CD4-positive, alpha-beta T cell treated with Interleukin-21 for 1 hour (primary cell): ENCODE data around the gene HINFP.
A peak's percentile ranks its signal among the peaks of the same experiment; 100 is the strongest.
"Not testable (repeated sequence)": the region's sequence is repeated elsewhere in the genome, so short reads cannot be mapped to it uniquely, and the experiment has no call there.

Experiments used
- DNase-seq: peaks from one replicate; pipeline ENCODE4 v3.0.0-alpha.2; 2020

Gene HINFP

DNA sequence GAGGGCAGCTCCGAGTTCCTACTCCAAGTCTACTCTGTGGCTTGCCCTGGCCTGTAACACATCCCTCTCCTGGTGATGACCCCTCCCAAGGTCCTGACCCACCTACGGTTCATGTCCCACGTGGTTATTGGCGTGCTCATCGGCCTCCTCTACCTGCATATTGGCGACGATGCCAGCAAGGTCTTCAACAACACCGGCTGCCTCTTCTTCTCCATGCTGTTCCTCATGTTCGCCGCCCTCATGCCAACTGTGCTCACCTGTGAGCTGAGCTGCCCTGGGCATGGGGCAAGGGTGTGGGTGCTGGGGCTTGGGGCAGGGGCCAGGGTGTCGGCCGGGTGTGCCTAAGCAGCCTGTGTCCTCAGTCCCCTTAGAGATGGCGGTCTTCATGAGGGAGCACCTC lies 37.1 kb downstream of the HINFP start:
- no peak for DNase-seq

DNA sequence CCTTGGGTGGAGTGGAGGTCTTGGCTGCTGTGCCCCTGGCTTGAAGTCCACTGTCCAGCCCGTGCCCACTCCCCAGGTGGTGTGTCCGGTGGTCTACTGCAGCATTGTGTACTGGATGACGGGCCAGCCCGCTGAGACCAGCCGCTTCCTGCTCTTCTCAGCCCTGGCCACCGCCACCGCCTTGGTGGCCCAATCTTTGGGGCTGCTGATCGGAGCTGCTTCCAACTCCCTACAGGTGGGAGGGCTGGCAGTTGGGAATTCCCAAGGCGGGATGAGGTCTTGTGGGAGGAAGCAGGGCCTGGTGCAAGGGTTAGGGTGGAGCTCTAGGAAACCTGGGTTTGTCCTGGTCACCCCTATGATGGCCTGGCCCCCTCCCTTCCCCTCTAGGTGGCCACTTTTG lies 38.8 kb downstream of the HINFP start:
- DNase-seq = no peak

DNA sequence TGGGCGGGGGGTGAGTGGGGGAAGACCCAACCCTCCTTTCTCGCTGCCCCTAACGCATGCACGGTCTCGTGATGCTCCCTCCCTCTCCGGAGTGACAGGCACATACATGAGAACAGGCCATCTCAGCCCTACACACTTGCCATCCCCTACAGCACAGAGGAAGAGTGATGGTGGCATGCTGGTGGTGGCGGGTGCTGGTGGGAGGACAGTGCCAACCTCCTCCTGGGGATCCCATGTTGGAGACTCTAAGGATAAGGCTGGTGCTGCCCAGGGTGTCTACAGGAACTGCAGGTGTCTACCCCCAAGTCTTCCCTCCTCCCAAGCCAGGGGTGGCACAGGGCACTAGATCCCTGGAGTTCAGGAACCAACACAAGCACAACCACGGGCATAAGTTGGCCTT lies 40.5 kb downstream of the HINFP start:
- no peak for DNase-seq

DNA sequence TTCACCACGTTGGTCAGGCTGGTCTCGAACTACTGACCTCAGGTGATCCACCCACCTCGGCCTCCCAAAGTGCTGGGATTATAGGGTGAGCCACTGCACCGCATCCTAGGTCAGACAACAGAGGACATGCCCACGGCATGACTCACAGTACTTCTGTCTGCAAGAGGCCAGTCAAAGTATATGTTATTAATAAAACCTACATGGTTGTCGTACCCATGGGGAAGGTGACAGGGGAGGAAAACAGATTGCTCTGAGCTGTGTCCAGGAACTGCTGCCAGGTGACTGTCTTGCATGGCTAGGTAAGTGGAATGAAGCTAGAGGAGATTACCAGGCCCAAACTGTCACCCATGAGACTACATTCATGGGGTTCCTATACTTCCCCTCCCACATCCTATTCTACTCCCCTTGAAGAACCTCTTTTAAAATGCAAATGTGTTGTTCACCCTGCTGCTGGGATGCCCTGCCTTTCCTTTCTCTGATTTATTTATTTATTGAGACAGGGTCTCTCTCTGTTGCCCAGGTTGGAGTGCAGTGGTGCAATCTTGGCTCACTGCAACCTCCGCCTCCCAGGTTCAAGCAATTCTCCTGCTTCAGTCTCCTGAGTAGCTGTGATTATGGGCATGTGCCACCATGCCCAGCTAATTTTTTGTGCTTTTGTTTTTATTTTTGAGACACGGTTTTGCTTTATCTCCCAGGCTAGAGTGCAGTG lies 45.1 kb downstream of the HINFP start:
- no peak for DNase-seq

DNA sequence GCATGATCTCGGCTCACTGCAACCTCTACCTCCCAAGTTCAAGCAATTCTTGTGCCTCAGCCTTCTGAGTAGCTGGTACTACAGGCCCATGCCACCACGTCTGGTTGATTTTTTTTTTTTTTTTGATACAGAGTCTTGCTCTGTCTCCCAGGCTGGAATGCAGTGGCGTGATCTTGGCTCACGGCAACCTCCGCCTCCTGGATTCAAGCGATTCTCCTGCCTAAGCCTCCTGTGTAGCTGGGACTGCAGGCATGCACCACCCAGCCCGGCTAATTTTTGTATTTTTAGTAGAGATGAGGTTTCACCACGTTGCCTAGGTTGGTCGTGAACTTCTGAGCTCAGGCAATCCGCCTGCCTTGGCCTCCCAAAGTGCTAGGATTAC lies 45.7 kb downstream of the HINFP start:
- DNase-seq = not testable (repeated sequence)

DNA sequence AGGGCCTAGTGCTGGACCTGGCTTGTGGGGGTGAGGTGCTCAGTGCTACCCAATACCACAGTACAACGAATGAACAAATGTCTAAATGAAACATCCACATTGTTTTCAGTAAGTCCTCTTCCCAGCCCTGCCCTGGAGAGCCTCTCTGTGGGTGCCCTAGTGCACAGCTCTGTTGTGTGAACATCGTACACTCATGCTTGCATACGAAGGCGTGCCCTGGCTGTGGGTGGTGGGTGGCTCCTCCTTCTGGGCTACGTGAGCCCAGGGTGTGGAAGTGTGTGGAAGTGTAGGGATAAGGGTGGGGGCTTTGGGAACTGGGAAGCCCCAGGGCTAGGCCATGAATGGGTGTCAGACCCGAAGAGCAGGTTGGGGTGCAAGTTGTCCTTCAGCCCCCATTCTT lies 46.6 kb downstream of the HINFP start:
- no peak for DNase-seq

DNA sequence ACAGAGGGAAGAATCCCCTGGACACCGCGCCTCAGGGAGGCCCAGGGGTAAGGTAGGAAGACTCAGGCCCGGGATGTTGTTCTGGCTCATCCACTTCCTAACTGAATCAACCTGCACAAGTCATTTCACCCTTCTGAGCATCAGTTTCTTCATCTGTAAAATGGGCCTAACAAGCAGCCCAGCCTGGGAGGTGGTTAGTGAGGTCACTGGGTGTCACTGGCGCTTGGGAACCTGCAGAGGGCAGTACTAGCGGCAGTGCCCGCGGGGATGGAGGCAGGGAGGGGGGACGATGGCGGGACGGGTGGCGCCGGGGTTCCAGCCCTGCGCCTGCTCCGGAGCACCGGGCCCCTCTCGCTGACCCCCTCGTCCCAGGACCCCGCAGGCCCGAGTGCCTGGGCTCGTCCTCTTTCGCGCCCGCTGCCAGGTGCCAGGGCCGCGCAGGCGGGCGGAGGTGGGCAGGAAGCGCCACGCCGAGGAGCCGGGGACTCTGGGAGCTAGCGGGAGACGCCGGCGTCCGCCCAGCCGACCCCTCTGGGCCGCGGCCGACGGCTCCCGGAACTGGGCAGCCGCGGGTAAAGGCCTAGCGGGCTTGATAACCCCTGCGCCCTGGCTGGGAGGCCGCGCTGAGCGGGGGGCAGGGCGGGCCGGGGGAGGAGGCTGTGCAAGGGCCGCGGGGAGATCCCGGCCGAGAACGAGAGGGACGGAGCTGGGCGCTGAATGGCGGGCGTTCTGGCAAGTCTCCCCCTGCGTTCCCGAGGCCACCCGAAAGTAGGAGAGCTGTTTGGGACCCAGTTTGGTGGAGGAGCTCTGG lies 47.3 kb downstream of the HINFP start, which contains the start of gene NLRX1:
Gene NLRX1 (plus strand): TSS at position 255 of the 811 bp plus-strand sequence. CDS start 2,679 bp downstream, outside the sequence.
- peak; percentile 87 for DNase-seq

DNA sequence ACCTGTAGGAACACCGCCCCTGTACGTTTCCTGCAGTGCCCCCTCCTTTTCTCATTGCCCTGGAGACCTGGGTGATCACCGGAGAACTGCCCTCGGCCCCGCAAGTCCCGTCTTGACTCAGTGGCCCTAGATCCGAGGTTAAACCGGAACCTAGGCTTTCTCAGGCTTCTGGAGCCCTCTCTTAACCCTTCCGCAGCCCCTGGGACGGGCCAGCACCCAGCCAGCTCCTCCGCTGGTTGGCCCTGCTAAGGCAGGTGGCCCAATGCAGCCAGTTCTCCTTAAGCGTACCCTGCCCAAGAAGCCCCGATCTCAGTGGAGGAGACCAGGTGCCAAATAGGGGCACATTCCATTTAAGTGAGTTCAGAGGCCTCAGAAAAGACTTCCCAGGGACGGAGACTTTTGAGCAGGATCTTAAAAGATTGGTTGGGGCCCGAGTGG lies 47.9 kb downstream of the HINFP start:
- peak; percentile 23 for DNase-seq

DNA sequence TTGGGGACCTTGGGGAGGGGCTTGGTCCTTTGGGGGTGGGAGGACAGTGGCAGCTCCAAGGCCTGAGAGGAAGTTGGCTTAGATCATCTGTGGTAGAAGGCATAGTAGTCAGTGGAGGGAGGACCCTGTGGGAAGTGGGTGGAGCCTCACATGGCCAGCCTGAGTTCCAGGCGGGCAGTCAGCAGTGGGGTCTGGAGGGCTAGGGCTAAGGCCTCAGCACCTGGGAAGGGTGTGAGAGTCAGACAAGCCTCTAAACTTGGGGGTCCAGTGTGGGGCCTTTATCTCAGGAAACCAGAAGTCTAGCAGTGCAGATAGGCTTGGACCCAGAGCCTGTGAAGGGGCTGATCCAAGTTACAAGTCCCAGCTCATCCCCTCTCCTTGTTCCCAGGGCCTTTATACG lies 51.1 kb downstream of the HINFP start:
- no peak for DNase-seq

DNA sequence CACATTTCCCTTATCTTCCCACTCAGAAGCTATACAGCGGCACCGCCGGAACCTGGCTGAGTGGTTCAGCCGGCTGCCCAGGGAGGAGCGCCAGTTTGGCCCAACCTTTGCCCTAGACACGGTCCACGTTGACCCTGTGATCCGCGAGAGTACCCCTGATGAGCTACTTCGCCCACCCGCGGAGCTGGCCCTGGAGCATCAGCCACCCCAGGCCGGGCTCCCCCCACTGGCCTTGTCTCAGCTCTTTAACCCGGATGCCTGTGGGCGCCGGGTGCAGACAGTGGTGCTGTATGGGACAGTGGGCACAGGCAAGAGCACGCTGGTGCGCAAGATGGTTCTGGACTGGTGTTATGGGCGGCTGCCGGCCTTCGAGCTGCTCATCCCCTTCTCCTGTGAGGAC lies 52.1 kb downstream of the HINFP start:
- DNase-seq = no peak

DNA sequence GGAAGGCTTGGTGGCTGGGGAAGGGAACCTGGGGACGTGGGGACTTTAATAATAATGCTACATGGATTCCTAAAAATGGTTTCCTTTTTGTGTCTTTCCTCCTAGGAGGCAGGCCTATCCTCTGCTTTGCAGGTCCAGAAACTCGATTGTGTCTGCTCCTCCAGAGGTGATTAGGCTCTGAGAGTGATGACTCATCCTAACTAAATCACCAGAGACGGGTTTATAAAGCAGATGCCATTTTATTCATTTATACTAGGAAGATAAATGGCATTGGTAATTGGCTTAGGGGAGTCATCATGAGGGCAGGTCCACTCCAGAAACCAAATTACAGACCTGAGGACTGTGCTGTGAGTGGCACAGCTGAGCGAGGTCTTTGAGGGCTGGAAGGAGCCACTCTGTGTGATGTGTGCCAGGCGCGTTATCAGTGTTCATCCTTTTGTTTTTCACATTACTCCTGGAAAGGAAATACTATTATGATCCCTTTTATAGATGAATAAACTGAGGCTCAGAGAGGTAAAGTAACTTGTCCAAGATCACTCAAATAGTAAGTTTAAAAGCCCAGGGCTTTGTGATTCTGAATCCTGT lies 54.2 kb downstream of the HINFP start:
- no peak for DNase-seq

DNA sequence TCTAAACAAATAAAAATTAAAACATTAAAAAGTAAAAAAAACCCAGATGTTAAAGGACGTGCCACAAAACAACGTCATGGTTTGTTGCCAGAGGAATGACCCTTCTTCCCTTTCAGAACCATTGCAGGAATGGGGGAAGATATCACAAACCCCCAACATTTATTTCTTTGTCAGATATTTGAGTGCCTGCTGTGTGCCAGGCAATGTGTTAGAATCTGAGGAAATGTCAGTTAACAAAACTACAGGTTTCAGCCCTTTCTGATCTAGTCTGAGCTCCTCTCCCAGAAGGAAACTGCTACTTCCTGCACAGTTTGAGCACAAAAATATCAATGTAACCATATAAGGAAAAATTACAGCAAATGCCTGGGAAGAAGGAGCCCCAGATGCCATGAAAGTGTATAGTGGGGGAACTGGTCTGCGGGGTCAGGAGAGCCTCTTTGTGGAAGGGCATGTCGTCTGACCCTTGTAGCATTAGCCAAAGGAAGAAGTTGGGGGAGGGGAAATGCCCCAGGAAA lies 56.8 kb downstream of the HINFP start:
- DNase-seq = no peak

DNA sequence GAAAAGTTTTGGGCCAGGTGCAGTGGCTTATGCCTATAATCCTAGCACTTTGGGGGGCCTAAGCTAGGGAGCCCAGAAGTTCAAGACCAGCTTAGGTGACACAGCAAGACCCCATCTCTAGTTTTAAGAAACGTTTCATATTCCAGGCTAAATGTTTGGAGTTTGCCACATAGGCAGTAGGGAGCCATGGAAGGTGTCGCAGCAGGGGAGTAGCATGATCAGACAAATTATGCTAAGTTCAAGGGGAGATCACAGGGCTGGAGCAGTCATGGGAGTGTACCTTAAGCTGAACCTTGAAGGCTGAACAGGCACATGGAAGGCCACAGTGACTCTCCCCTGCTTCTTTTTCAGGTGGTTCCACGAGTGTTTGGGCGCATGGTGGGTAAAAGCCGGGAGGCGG lies 58.0 kb downstream of the HINFP start:
- no peak for DNase-seq

DNA sequence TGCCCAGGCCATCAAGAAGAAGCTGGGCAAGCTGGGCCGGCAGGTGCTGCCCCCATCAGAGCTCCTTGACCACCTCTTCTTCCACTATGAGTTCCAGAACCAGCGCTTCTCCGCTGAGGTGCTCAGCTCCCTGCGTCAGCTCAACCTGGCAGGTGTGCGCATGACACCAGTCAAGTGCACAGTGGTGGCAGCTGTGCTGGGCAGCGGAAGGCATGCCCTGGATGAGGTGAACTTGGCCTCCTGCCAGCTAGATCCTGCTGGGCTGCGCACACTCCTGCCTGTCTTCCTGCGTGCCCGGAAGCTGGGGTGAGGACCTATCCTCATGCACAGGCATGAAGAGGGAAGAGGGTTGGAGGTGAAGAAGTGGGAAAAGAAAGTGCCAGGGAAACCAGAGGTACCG lies 58.6 kb downstream of the HINFP start:
- DNase-seq = no peak

DNA sequence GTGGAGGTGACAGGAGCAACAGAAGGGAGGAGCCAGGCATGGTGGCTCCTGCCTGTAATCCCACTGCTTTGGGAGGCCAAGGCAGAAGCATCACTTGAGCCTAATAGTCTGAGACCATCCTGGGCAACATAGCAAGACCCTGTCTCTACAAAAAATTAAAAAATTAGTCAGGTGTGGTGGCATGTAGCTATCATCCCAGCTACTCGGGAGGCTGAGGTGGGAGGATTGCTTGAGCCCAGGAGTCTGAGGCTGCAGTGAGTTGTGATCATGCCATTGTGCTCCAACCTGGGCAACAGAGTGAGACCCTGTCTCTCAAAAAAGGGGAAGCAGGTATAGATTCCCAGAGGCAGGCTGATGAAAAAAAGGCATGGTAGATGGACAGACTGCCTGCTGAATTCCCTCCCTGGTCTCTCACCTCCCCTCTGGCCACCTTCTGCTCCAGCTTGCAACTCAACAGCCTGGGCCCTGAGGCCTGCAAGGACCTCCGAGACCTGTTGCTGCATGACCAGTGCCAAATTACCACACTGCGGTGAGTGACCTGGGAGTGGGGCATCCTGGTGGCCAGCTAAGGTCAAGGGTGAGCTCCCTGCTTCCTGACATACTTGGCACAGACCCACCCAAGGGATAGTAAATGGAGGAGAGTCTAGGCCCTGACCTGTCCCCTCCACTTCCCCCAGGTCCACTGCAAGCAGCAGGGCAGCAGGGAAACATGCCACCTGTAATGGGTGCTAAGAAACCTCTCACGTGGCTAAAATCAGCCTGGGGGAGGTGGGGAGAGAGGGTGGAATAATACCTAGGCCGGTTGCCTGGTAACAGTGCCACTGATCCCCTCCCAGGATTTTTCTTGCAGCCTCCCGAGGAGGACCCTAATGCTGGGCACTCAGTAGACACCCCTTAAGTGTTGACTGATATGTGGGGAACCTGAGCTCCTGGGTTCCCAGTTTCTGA lies 59.6 kb downstream of the HINFP start:
- DNase-seq = no peak

DNA sequence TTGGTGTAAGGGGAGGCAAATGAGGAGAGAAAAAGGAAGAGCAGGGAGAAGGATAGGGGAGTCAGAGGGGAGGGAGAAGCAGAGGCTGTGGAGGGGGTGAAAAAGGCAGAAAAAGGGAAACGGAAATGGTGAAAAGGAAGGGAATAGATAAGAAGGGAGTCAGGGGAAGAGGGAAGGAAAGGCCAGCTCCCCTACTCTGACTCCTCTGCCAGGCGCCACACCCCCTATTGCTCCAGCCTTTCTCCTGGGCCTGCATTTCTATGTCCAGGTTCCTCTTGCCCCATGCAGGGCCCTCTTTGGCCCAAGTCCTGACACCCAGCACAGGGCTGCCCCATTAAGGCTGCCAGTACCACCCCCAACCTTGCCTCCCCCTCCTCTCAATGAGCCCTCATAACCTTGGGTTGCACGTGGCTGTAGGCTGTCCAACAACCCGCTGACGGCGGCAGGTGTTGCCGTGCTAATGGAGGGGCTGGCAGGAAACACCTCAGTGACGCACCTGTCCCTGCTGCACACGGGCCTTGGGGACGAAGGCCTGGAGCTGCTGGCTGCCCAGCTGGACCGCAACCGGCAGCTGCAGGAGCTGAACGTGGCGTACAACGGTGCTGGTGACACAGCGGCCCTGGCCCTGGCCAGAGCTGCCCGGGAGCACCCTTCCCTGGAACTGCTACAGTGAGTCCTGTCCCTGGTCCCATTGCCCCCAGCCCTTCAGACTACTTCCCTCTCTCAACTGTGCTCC lies 60.5 kb downstream of the HINFP start:
- DNase-seq = no peak

DNA sequence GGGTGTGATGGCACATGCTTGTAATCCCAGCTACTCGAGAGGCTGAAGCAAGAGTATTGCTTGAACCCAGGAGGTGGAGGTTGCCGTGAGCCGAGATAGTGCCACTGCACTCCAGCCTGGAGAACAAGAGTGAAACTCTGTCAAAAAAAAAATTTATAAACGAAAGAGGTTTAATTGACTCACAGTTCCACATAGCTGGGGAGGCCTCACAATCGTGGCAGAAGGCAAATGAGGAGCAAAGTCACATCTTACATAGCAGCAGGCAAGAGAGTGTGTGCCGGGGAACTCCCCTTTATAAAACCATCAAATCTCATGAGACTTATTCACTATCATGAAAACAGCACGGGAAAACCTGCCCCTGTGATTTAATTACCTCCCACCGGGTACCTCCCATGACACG lies 63.0 kb downstream of the HINFP start:
- DNase-seq = not testable (repeated sequence)
